GM12873 (cell line): ENCODE data around the gene DPYSL4.

ENCODE experiments used
- TF ChIP-seq, protein P1 (sequence below): IDR thresholded peaks from 2 replicates; pipeline ENCODE4 v1.5.1; 2012; ENCODE audit warnings: low read depth, mild to moderate bottlenecking, moderate library complexity, low read length, control low read depth; ENCODE audit not compliant: insufficient read depth; ENCODE audit errors: missing control alignments

Gene DPYSL4

DNA sequence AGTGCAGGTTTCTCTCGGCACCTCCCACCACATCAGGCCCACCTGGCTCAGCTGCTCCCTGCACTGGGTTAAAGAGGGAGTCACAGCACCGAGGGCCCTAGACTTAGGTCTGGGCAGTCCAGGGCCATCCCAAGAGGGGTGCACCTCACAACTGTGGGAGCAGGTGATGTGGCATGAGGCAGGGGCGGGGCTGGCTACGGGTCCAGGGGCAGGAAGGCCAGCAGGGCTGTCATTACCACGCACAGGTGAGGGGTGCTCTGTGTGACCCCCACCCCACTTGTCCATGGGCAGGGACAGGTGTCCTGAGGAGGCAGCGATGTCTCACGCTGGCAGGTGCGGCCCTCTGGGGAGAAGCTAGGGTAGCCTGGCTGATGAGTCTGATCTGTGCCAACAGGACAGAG is 40.5 kb upstream of the DPYSL4 start:
- TF ChIP-seq, protein P1, sequence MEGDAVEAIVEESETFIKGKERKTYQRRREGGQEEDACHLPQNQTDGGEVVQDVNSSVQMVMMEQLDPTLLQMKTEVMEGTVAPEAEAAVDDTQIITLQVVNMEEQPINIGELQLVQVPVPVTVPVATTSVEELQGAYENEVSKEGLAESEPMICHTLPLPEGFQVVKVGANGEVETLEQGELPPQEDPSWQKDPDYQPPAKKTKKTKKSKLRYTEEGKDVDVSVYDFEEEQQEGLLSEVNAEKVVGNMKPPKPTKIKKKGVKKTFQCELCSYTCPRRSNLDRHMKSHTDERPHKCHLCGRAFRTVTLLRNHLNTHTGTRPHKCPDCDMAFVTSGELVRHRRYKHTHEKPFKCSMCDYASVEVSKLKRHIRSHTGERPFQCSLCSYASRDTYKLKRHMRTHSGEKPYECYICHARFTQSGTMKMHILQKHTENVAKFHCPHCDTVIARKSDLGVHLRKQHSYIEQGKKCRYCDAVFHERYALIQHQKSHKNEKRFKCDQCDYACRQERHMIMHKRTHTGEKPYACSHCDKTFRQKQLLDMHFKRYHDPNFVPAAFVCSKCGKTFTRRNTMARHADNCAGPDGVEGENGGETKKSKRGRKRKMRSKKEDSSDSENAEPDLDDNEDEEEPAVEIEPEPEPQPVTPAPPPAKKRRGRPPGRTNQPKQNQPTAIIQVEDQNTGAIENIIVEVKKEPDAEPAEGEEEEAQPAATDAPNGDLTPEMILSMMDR, result no peak

DNA sequence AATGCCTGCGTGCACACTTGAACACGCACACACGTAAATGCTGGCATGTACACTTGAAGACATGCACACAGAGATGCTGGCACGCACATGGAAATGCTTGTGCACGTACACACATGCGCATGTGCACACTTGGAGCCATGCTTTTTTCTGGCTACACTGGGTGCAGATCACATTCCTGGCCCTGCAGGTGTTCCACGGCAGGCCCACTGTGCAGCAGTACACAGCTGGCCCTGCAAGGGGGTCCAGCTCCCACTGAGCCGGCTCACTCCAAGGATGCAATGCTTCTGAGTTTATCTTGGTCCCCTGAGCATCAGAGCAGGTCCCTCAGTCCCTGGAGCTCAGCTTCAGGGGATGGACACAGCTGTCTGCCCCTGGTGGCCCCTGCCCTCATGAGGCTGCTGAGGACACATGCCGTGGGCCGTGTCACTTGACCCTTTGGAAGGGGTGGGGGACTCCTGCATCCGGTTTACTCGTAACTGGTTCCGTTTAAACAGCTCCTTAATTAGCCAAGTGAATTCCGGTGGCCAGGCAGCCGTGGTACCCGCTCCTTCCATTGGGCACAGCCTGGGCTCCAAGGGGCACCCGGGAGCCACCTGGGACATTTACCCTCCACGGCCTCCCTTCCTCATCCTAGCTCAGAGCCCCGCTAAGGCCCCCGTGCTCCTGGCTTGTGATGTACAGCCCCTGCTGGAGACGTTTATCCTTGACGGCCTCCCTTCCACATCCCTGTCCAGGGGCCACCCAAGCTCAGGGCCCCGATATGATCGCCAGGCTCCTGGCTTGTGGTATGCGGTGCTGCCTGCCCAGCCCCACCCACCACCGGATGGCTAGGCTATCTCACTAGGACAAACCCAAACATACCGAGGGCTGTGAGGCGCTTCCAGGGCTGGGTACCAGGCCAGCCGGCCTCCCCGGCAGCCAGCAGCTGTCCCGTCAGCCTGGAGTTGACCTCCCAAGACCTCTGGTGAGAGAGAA is 39.5 kb upstream of the DPYSL4 start:
- TF ChIP-seq, protein P1, result no peak

DNA sequence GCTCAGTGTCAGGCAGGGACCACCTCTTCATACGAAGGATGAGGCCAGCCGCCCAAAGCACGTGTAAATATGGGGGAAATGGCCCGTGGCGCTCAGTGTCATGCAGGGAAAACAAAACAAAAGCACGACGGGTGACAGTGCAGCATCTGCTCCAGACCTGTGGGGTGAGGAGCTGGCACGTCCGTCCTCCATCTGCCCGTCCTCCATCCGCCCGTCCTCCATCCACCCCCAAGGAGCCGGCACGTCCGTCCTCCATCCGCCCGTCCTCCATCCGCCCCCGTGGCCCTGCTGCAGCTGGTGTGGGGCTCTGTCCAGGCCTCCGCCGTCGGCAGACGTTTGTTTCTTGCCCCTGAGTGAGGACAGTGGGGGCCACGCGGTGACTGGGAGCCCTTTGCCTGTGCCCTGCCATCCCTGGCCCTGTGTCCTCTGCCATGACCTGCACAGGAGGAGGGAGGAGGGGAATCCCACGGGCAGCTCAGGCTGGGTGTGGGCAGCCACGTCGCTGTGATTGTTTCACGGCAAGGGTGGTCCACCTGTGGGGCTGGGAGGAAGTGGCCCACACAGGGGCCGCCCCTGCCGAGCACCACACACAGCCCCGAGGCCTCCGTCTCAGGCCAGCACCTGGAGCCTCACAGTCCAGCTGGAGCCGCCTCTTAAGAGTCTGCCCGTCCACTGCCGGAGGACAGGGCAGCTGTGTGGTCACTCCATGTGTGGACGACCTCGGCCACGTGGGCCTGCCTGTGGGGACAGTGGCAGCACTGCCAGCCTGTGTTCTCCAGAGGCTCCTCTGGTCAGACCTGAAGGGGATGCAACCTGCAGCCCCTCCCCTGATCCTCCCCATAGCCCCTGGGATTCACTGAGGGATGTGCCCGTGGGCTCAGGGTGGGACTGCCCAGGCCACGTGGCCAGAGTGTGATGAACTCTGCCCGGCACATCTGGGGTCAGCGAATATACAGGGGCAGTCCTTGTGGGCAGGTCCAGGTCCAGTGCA is 38.2 kb upstream of the DPYSL4 start:
- TF ChIP-seq, protein P1, result no peak

DNA sequence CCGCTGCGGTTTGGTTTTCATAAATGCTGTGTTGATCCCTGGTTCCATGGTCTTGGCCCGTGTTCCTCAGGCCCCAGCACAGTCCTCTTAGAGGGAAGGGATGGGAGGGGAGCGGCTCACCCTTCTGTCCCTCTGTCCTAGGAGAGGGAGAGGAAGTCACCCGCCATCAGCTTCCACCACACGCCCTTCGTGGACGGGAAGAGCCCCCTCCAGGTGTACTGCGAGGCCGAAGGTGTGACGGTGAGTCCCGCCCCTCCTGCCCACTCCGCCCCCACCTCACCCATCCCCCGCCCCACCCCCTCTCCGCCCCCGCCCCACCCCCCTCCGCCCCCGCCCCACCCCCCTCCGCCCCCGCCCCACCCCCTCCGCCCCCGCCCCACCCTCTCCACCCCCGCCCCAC is 37.5 kb upstream of the DPYSL4 start:
- TF ChIP-seq, protein P1, result no peak

DNA sequence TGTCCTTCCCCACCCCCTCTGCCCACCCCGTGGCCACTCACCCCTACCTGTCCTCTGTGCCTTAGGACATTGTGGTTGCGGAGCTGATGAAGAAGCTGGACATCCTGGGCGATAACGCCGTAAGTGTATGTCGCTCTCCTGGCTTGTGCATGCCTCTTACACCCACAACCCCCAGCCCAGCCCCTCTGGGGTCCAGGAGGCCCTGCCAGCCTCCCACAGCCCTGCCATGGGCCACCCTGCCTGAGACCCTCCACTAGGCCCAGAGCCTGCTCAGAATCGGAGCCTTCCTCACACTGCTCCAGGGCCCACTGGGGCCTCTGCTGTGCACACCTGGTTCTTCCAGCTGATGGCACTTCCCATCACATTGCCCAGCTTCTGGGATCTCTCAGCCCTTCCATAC is 36.8 kb upstream of the DPYSL4 start:
- TF ChIP-seq, protein P1, result no peak

DNA sequence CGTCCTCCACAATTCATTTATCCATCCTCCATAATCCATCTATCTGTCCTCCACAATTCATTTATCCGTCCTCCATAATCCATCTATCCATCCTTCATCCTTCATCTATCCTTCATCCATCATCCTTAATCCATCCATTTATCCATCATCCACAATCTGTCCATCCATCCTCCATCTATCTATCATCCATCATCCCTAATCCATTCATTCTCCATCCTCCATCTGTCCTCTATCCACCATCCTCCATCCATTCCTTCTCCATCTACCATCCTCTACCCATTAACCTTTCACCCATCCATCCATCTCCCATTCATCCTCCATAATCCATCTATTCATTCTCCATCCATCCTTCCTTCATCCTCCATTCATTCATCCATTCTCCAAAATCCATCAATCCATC is 36.0 kb upstream of the DPYSL4 start:
- TF ChIP-seq, protein P1, result no peak
